HUES6 (cell line): ENCODE data around the gene KLHL22.

ENCODE experiments used
- H3K27ac ChIP-seq: 2 replicates; pipeline ENCODE4 v1.7.0; 2013; ENCODE audit warnings: low read depth, mild to moderate bottlenecking, low read length, inconsistent platforms
- H3K27me3 ChIP-seq: 2 replicates; pipeline ENCODE4 v1.6.1; 2013; ENCODE audit warnings: low read length; ENCODE audit not compliant: control insufficient read depth, insufficient read depth
- H3K36me3 ChIP-seq: 2 replicates; pipeline ENCODE4 v1.6.1; 2013; ENCODE audit warnings: low read length; ENCODE audit not compliant: control insufficient read depth, insufficient read depth
- H3K4me1 ChIP-seq: 2 replicates; pipeline ENCODE4 v1.6.1; 2013; ENCODE audit warnings: low read length; ENCODE audit not compliant: control insufficient read depth, insufficient read depth
- H3K4me3 ChIP-seq: 2 replicates; pipeline ENCODE4 v1.5.1; 2013; ENCODE audit warnings: low read depth, low read length
- H3K9ac ChIP-seq: one replicate; pipeline ENCODE4 v1.6.1; 2013; ENCODE audit warnings: mild to moderate bottlenecking, low read length
- H3K9me3 ChIP-seq: 2 replicates; pipeline ENCODE4 v1.6.1; 2013; ENCODE audit warnings: low read depth, low read length; ENCODE audit not compliant: control insufficient read depth, insufficient read depth

KLHL22 gene

GRCh38 chr22:20523086-20523983 lies 27.7 kb upstream of the KLHL22 start:
- Histone ChIP-seq H3K36me3 (peaks cover 37% of the 10 kb centered on the region), H3K9me3 (peaks cover 3% of the 10 kb centered on the region), H3K27me3 (no peaks in the 10 kb centered on the region), H3K27ac (0 out of 2 replicates have a peak overlapping the region, but pooled peaks have one; percentile 32), H3K9ac (no peak overlapping the region), H3K4me3 (no peak overlapping the region), H3K4me1 (peaks cover 17% of the 10 kb centered on the region; the same call in 1 of the 2 replicates)

GRCh38 chr22:20522134-20523004 lies 26.8 kb upstream of the KLHL22 start:
- no peaks in the 10 kb centered on the region for H3K27me3 ChIP-seq
- peaks cover 17% of the 10 kb centered on the region; the same call in 1 of the 2 replicates for H3K4me1 ChIP-seq
- H3K9me3 ChIP-seq: no peaks in the 10 kb centered on the region
- no peak overlapping the region for H3K4me3 ChIP-seq
- H3K27ac ChIP-seq: no peak overlapping the region
- H3K36me3 ChIP-seq: peaks cover 38% of the 10 kb centered on the region
- no peak overlapping the region for H3K9ac ChIP-seq

DNA sequence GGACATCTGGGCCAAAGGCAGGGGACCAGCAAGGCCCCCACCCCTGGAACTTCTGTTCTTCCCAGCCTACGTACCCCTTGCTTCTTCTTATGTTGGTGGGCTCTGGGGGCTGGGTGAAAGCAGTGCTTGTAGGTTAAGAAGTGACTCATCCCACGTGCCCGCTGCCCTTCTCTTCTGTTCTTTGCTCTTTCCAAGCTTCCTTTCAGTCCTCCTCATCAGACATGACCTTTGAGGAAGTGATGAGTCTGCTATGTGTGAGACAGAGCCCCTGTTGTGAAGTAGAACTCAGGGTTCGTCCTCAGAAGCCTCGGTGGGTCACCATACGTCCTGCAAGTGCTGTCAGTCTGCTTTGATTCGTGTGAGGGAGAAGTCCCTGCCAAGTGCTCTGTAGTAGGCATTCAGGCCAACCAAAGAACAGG lies 24.5 kb upstream of the KLHL22 start:
- no peaks in the 10 kb centered on the region for H3K9me3 ChIP-seq
- no peak overlapping the region for H3K4me3 ChIP-seq
- H3K9ac ChIP-seq: no peak overlapping the region
- H3K4me1 ChIP-seq: peaks cover 17% of the 10 kb centered on the region; the same call in 1 of the 2 replicates
- peaks cover 38% of the 10 kb centered on the region for H3K36me3 ChIP-seq
- H3K27me3 ChIP-seq: no peaks in the 10 kb centered on the region
- H3K27ac ChIP-seq: no peak overlapping the region

- no peaks in the 10 kb centered on the region for H3K9me3 ChIP-seq
- H3K9ac ChIP-seq: no peak overlapping the region
- H3K4me1 ChIP-seq: peaks cover 17% of the 10 kb centered on the region; the same call in 1 of the 2 replicates
- H3K36me3 ChIP-seq: peaks cover 42% of the 10 kb centered on the region
- H3K27ac ChIP-seq: no peak overlapping the region
- H3K27me3 ChIP-seq: no peaks in the 10 kb centered on the region
- H3K4me3 ChIP-seq: no peak overlapping the region
Measured at GRCh38 chr22:20519558-20519957, 24.0 kb upstream of the KLHL22 start.

GRCh38 chr22:20517841-20518592 lies 22.4 kb upstream of the KLHL22 start:
- Histone ChIP-seq H3K9me3 (no peaks in the 10 kb centered on the region), H3K9ac (no peak overlapping the region), H3K27ac (no peak overlapping the region), H3K4me3 (no peak overlapping the region), H3K27me3 (no peaks in the 10 kb centered on the region), H3K4me1 (peaks cover 7% of the 10 kb centered on the region; the same call in 1 of the 2 replicates), H3K36me3 (peaks cover 49% of the 10 kb centered on the region)

GRCh38 chr22:20517422-20517821 lies 21.8 kb upstream of the KLHL22 start:
- Histone ChIP-seq H3K9me3 (no peaks in the 10 kb centered on the region), H3K27ac (no peak overlapping the region), H3K4me1 (peaks cover under 1% of the 10 kb centered on the region; the same call in 1 of the 2 replicates), H3K36me3 (peaks cover 46% of the 10 kb centered on the region), H3K27me3 (no peaks in the 10 kb centered on the region), H3K9ac (no peak overlapping the region), H3K4me3 (no peak overlapping the region)

DNA sequence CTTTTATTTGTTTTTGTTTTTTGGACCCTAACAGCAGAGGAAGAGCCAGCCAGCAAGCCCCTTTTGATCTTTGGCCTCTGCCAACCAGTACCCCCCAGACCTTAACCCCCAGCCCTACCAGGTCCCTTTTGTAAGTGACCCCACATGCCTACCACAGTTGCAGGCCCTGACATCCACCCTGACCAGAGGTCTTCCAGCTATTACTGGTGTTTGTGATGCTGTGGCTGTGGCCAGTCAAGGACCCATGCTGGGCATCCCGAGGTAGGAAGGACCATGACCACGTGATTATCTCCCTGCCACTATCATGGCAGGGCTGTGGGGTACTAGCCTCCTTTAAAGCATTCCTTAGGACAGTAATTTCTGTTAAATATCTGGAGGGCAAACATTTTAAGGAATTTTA lies 20.8 kb upstream of the KLHL22 start:
- no peaks in the 10 kb centered on the region; the same call in 1 of the 2 replicates for H3K4me1 ChIP-seq
- H3K36me3 ChIP-seq: peaks cover 38% of the 10 kb centered on the region

DNA sequence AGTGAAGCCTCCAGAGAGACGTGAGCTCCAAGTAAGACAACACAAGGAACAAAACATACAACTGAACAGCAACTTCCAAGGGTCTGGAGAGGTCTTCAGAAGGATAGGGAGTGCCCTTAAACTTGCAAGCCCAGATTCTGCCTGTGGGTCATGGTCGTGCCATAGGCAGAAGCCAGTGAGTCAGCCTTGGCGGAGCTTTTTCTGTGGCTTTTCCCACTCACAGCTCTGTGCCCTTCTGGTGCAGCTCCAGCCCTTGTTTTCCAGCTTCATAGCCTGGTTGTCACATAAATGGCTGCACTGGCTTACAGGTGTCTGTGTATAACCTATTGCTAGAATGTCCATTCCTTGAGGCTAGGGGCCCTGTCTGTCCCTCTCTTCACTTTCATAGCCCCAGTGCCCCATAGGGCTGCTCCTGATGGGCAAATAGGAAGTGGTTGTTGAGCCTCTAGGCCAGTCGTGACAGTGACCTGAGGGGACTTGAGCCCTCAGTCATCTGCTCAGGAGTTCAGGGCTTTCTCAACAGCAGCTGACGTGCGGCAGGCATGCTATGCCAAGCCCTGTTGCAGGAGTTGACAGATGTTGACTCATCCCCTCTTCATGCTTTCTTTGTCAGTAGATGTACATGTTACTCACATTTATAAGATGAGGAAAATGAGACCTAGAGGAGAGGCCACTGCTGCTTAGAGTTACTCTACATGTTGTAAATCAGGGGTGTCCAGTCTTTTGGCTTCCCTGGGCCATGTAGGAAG lies 19.2 kb upstream of the KLHL22 start:
- peaks cover 29% of the 10 kb centered on the region for H3K36me3 ChIP-seq
- no peak overlapping the region for H3K4me3 ChIP-seq
- no peak overlapping the region for H3K27ac ChIP-seq
- no peaks in the 10 kb centered on the region for H3K9me3 ChIP-seq
- H3K9ac ChIP-seq: no peak overlapping the region
- H3K27me3 ChIP-seq: no peaks in the 10 kb centered on the region
- H3K4me1 ChIP-seq: peaks cover 13% of the 10 kb centered on the region

More for the DNA sequence above, 20.8 kb upstream of the KLHL22 start:
- Histone ChIP-seq H3K4me3 (no peak overlapping the region), H3K27ac (no peak overlapping the region), H3K9ac (no peak overlapping the region), H3K9me3 (no peaks in the 10 kb centered on the region), H3K27me3 (no peaks in the 10 kb centered on the region)

DNA sequence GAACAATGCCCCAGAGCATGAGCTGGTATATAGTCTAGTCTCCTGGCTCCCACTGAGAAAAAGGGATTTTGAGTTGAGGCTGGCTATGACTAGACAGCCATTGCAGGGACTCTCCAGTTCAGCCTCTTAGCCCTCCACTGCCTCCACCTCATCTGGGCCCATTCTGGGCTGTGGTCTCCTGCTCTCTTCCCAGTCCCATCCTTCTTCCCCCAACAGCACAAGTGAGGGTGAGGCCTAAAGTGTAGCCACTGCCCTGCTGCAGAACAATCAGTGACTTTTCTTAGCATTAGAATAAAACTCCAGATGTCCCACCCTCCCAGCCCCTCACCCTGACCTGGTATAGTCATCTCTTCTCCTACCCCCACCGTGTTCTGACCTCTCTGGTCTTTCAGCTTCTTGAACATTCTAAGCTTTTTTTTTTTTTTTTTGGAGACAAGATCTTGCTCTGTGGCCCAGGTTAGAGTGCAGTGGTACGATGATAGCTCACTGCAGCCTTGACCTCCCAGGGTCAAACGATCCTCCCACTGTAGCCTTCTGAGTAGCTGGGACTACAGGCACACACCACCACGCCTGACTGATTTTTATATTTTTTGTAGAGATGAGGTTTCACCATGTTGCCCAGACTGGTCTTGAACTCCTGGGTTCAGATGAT lies 16.1 kb upstream of the KLHL22 start:
- H3K9me3 ChIP-seq: no peaks in the 10 kb centered on the region
- no peaks in the 10 kb centered on the region for H3K27me3 ChIP-seq
- H3K36me3 ChIP-seq: peaks cover 11% of the 10 kb centered on the region
- no peak overlapping the region for H3K9ac ChIP-seq
- H3K27ac ChIP-seq: no peak overlapping the region
- no peak overlapping the region for H3K4me3 ChIP-seq
- H3K4me1 ChIP-seq: peaks cover 25% of the 10 kb centered on the region
